Measurements from ENCODE around the gene PTCD1. TPM values are rescaled to one million over a fixed set of nuclear protein-coding genes. Genes with fewer than 3 reads are reported as not detected.

Gene PTCD1
- total and polyA plus RNA-seq, 2 experiments from 2014 or later = 2.8 to 5.2 TPM

DNA sequence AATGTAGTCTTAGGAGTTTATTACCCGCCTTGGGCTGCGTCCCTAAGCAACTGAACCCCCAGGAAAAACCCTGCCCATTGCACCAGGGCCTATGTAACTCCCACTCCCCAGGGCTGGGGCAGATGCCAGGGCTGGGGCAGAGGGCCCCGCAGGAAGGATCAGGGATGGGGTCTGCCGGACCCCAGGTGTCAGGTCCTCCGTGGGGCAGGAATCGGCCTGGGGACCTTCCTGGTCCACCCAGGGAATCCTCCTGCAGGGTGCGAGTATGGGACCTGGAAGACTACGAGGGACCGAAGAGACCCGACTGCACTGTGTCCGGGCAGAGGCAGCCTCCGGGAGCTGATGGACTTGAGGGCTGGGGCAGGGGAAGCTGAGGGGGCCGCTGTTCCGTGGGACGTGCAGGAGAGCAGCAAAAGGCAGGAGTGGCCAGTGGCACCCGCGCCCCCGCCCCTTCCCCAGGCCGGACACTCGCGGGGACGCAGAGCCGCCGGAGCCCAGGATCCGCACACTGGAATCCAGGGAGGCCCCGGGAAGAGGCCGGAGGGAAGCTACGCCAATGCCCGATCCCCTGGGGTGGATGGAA is 29.8 kb upstream of the PTCD1 start:
- H3K9me3 ChIP-seq (ENCODE audit: low read depth) = no peaks in the 10 kb centered on the region

GRCh38 chr7:99465421-99465768 is 26.8 kb upstream of the PTCD1 start:
- Histone ChIP-seq H3K9me2 (ENCODE audit: insufficient read depth) (no peaks in the 10 kb centered on the region), H3K4me3 (peak overlapping the region; percentile 80), H3K9ac (peak overlapping the region; percentile 90), H3K4me1 (ENCODE audit: insufficient read depth) (peaks cover 8% of the 10 kb centered on the region; the same call in 1 of the 2 replicates), H3K79me2 (ENCODE audit: insufficient read depth) (peaks cover 61% of the 10 kb centered on the region), H3K4me2 (ENCODE audit: unreplicated experiment) (peak overlapping the region; percentile 85), H3K36me3 (ENCODE audit: low read depth) (0 out of 2 replicates have a peak, but pooled peaks cover 11% of the 10 kb centered on the region), H4K20me1 (ENCODE audit: insufficient read depth) (peaks cover 3% of the 10 kb centered on the region; the same call in 1 of the 2 replicates), H3K27me3 (replicated peaks; ENCODE audit: insufficient read depth) (no peaks in the 10 kb centered on the region), H3K27ac (peak overlapping the region; percentile 71), H3K9me3 (ENCODE audit: low read depth) (no peaks in the 10 kb centered on the region), H2AFZ (peak overlapping the region; percentile 99), H3F3A (ENCODE audit: insufficient read depth) (peaks cover 9% of the 10 kb centered on the region; the same call in 1 of the 2 replicates)
- 1 to 3% methylated on average over 9 of the region's 9 CpGs for WGBS, 2 experiments (ENCODE audit: low coverage in 1 of 2, low lambda C conversion rate in 2 of 2, missing lambda C conversion rate in 2 of 2)
- TF ChIP-seq EZH2phosphoT487 (IDR thresholded peaks at IDR 0.05; ENCODE audit: insufficient read depth, low read depth) = no peak
- no peak for TF ChIP-seq EZH2 (IDR thresholded peaks at IDR 0.05; ENCODE audit: insufficient read depth, poor library complexity, severe bottlenecking)
- DNase-seq = peak; percentile 42
- in situ Hi-C loops (cut with MboI) = no loop called here

More for the DNA sequence above, 29.8 kb upstream of the PTCD1 start:
- DNase-seq = no peak
- peaks cover 8% of the 10 kb centered on the region for H3K4me1 ChIP-seq (ENCODE audit: insufficient read depth)
- 0 out of 2 replicates have a peak, but pooled peaks cover 8% of the 10 kb centered on the region for H3K36me3 ChIP-seq (ENCODE audit: low read depth)
- H3K9me2 ChIP-seq (ENCODE audit: insufficient read depth) = no peaks in the 10 kb centered on the region
- H3K27me3 ChIP-seq (replicated peaks; ENCODE audit: insufficient read depth) = no peaks in the 10 kb centered on the region
- H3K4me3 ChIP-seq = no peak overlapping the region
- H3K79me2 ChIP-seq (ENCODE audit: insufficient read depth) = peaks cover 34% of the 10 kb centered on the region
- WGBS, 2 experiments (ENCODE audit: low coverage in 1 of 2, low lambda C conversion rate in 2 of 2, missing lambda C conversion rate in 2 of 2) = 64 to 68% methylated on average over 28 to 29 of the region's 29 CpGs
- H3K27ac ChIP-seq = no peak overlapping the region
- no peaks in the 10 kb centered on the region for H4K20me1 ChIP-seq (ENCODE audit: insufficient read depth)
- H3K4me2 ChIP-seq (ENCODE audit: unreplicated experiment) = no peak overlapping the region
- TF ChIP-seq EZH2phosphoT487 (IDR thresholded peaks at IDR 0.05; ENCODE audit: insufficient read depth, low read depth) (no peak), EZH2 (IDR thresholded peaks at IDR 0.05; ENCODE audit: insufficient read depth, poor library complexity, severe bottlenecking) (no peak)
- in situ Hi-C loops (cut with MboI) = no loop called here
- H3F3A ChIP-seq (ENCODE audit: insufficient read depth) = peaks cover 19% of the 10 kb centered on the region
- no peak overlapping the region for H2AFZ ChIP-seq
- H3K9ac ChIP-seq = no peak overlapping the region

- DNase-seq = peak; percentile 24
- H3K4me2 ChIP-seq (ENCODE audit: unreplicated experiment) = no peak overlapping the region
- in situ Hi-C loops (cut with MboI) = no loop called here
- no peaks in the 10 kb centered on the region for H3K9me3 ChIP-seq (ENCODE audit: low read depth)
- H2AFZ ChIP-seq = no peak overlapping the region
- no peak for TF ChIP-seq EZH2phosphoT487 (IDR thresholded peaks at IDR 0.05; ENCODE audit: insufficient read depth, low read depth)
- no peak for TF ChIP-seq EZH2 (IDR thresholded peaks at IDR 0.05; ENCODE audit: insufficient read depth, poor library complexity, severe bottlenecking)
- peaks cover 13% of the 10 kb centered on the region for H3F3A ChIP-seq (ENCODE audit: insufficient read depth)
- H3K36me3 ChIP-seq (ENCODE audit: low read depth) = peaks cover 18% of the 10 kb centered on the region; the same call in 1 of the 2 replicates
- peaks cover 8% of the 10 kb centered on the region; the same call in 1 of the 2 replicates for H4K20me1 ChIP-seq (ENCODE audit: insufficient read depth)
- H3K27me3 ChIP-seq (replicated peaks; ENCODE audit: insufficient read depth) = no peaks in the 10 kb centered on the region
- H3K4me1 ChIP-seq (ENCODE audit: insufficient read depth) = peaks cover 8% of the 10 kb centered on the region; the same call in 1 of the 2 replicates
- H3K79me2 ChIP-seq (ENCODE audit: insufficient read depth) = peaks cover 100% of the 10 kb centered on the region
- no peaks in the 10 kb centered on the region for H3K9me2 ChIP-seq (ENCODE audit: insufficient read depth)
- H3K4me3 ChIP-seq = no peak overlapping the region
- no peak overlapping the region for H3K9ac ChIP-seq
- WGBS, 2 experiments (ENCODE audit: low coverage in 1 of 2, low lambda C conversion rate in 2 of 2, missing lambda C conversion rate in 2 of 2) = 97 to 100% methylated on average over 2 of the region's 2 CpGs
- no peak overlapping the region for H3K27ac ChIP-seq
Measured at GRCh38 chr7:99461221-99461620, 22.6 kb upstream of the PTCD1 start.

DNA sequence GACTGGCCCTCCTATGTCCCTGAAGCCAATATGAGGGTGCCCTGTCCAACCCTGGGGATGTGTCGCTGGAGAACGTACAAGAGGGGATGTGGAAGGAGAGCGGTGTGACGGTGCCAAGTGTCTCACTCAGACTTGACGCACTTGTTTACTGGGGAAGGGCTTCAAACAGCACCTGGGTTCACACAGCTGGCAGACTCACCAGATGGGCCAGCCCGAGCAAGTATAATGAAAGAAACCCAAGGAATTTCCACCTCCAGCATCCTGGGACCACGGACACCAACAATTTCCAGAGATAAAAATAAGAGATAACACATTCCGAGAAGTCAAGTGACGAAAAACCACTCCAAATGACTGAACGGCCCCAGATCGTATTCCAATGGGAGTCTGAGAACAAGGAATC is 22.1 kb upstream of the PTCD1 start:
- in situ Hi-C loops (cut with MboI) = no loop called here
- WGBS, 2 experiments (ENCODE audit: low coverage in 1 of 2, low lambda C conversion rate in 2 of 2, missing lambda C conversion rate in 2 of 2) = 80% methylated on average over 11 of the region's 11 CpGs
- no peak overlapping the region for H3K4me3 ChIP-seq
- H3K79me2 ChIP-seq (ENCODE audit: insufficient read depth) = peaks cover 97% of the 10 kb centered on the region
- H3K9me3 ChIP-seq (ENCODE audit: low read depth) = no peaks in the 10 kb centered on the region
- no peaks in the 10 kb centered on the region for H3K27me3 ChIP-seq (replicated peaks; ENCODE audit: insufficient read depth)
- no peak overlapping the region for H3K9ac ChIP-seq
- H3K4me2 ChIP-seq (ENCODE audit: unreplicated experiment) = no peak overlapping the region
- H3K4me1 ChIP-seq (ENCODE audit: insufficient read depth) = peaks cover 8% of the 10 kb centered on the region; the same call in 1 of the 2 replicates
- peaks cover 18% of the 10 kb centered on the region; the same call in 1 of the 2 replicates for H3K36me3 ChIP-seq (ENCODE audit: low read depth)
- TF ChIP-seq EZH2 (IDR thresholded peaks at IDR 0.05; ENCODE audit: insufficient read depth, poor library complexity, severe bottlenecking) (no peak), EZH2phosphoT487 (IDR thresholded peaks at IDR 0.05; ENCODE audit: insufficient read depth, low read depth) (no peak)
- peaks cover 8% of the 10 kb centered on the region; the same call in 1 of the 2 replicates for H4K20me1 ChIP-seq (ENCODE audit: insufficient read depth)
- no peak for DNase-seq
- peaks cover 16% of the 10 kb centered on the region for H3F3A ChIP-seq (ENCODE audit: insufficient read depth)
- no peaks in the 10 kb centered on the region for H3K9me2 ChIP-seq (ENCODE audit: insufficient read depth)
- no peak overlapping the region for H2AFZ ChIP-seq
- H3K27ac ChIP-seq = no peak overlapping the region

Measured in GM23248 (cell line).